Activated CD8-positive, alpha-beta memory T cell treated with anti-CD3 and anti-CD28 coated beads, Interleukin-2, amount 10 ng/mL, durations not matched to agents 7 days and 5 days (primary cell): ENCODE measurements around the gene ZC3H7B. TPM values are rescaled to one million over a fixed set of nuclear protein-coding genes. Genes with fewer than 3 reads are reported as not detected.

Source experiments
- ATAC-seq: fragments of 150-1000 bp; cut with Tn5 transposase; one replicate; pipeline ENCODE4 v1.10.0; 2021; ENCODE audit warnings: moderate library complexity
- CTCF ChIA-PET: fragments of 350-600 bp; sonication (Branson Sonifier 250); formaldehyde crosslinking; loops from one replicate; lab custom pipeline; 2021; ENCODE audit warnings: antibody characterized with exemption; lab: Charles Lee
- DNase-seq: peaks from one replicate; pipeline ENCODE4 v3.0.0-alpha.2; 2020
- H3K27ac Mint-ChIP-seq: one replicate; pipeline ENCODE4 v1.8.0; 2021; ENCODE audit warnings: mild to moderate bottlenecking, mixed read lengths
- H3K27me3 Mint-ChIP-seq: one replicate; pipeline ENCODE4 v1.8.0; 2021; ENCODE audit warnings: mixed read lengths
- H3K36me3 Mint-ChIP-seq: one replicate; pipeline ENCODE4 v1.8.0; 2021; ENCODE audit warnings: mild to moderate bottlenecking, mixed read lengths
- H3K4me1 Mint-ChIP-seq: one replicate; pipeline ENCODE4 v1.8.0; 2021; ENCODE audit warnings: mixed read lengths
- H3K4me3 Mint-ChIP-seq: one replicate; pipeline ENCODE4 v1.8.0; 2021; ENCODE audit warnings: mild to moderate bottlenecking, moderate library complexity, mixed read lengths
- H3K9me3 Mint-ChIP-seq: one replicate; pipeline ENCODE4 v1.8.0; 2022; ENCODE audit warnings: low read depth, mixed read lengths
- total RNA-seq, 2 experiments: library from RNA; stranded (reverse); gene quantifications; one replicate each; pipeline ENCODE4 v1.2.3, GENCODE V29; 2021

ZC3H7B gene
- total RNA-seq, 2 experiments from 2014 or later, result 56.3 to 62.4 TPM

GRCh38 chr22:41264408-41264941 is 36.9 kb upstream of the ZC3H7B start:
- Mint-ChIP-seq H3K4me1 (no peaks in the 10 kb centered on the region), H3K27ac (no peak overlapping the region), H3K4me3 (no peak overlapping the region), H3K36me3 (peaks cover 41% of the 10 kb centered on the region), H3K9me3 (no peaks in the 10 kb centered on the region), H3K27me3 (no peaks in the 10 kb centered on the region)
- CTCF ChIA-PET, result interaction anchor here (3.8 kb wide), 1 partner anchor 27 kb away, joined by 14 read pairs; no protein-coding TSS in a partner anchor
- DNase-seq (no peak), ATAC-seq (no peak)

- Mint-ChIP-seq H3K9me3 (no peaks in the 10 kb centered on the region), H3K27me3 (no peaks in the 10 kb centered on the region), H3K4me3 (no peak overlapping the region), H3K4me1 (no peaks in the 10 kb centered on the region), H3K36me3 (peaks cover 46% of the 10 kb centered on the region), H3K27ac (no peak overlapping the region)
- CTCF ChIA-PET, result no interaction called here
- DNase-seq (no peak), ATAC-seq (no peak)
Measured at GRCh38 chr22:41267958-41268357, 33.4 kb upstream of the ZC3H7B start.

- no peak for DNase-seq
- no peak overlapping the region for H3K27ac Mint-ChIP-seq
- CTCF ChIA-PET, result no interaction called here
- H3K9me3 Mint-ChIP-seq, result no peaks in the 10 kb centered on the region
- no peaks in the 10 kb centered on the region for H3K4me1 Mint-ChIP-seq
- no peak overlapping the region for H3K4me3 Mint-ChIP-seq
- ATAC-seq, result no peak
- H3K27me3 Mint-ChIP-seq, result no peaks in the 10 kb centered on the region
- peaks cover 55% of the 10 kb centered on the region for H3K36me3 Mint-ChIP-seq
Measured at GRCh38 chr22:41271787-41272186, 29.5 kb upstream of the ZC3H7B start.

- no peak for ATAC-seq
- Mint-ChIP-seq H3K4me1 (no peaks in the 10 kb centered on the region), H3K27me3 (no peaks in the 10 kb centered on the region), H3K36me3 (peaks cover 53% of the 10 kb centered on the region), H3K27ac (no peak overlapping the region), H3K9me3 (no peaks in the 10 kb centered on the region), H3K4me3 (no peak overlapping the region)
- CTCF ChIA-PET, result no interaction called here
- no peak for DNase-seq
Measured at GRCh38 chr22:41273128-41273527, 28.2 kb upstream of the ZC3H7B start.

GRCh38 chr22:41274856-41275255 is 26.5 kb upstream of the ZC3H7B start:
- ATAC-seq, result no peak
- H3K27ac Mint-ChIP-seq, result no peak overlapping the region
- H3K4me3 Mint-ChIP-seq, result no peak overlapping the region
- CTCF ChIA-PET, result no interaction called here
- H3K4me1 Mint-ChIP-seq, result peaks cover 2% of the 10 kb centered on the region
- DNase-seq, result no peak
- no peaks in the 10 kb centered on the region for H3K9me3 Mint-ChIP-seq
- no peaks in the 10 kb centered on the region for H3K27me3 Mint-ChIP-seq
- peaks cover 53% of the 10 kb centered on the region for H3K36me3 Mint-ChIP-seq

DNA sequence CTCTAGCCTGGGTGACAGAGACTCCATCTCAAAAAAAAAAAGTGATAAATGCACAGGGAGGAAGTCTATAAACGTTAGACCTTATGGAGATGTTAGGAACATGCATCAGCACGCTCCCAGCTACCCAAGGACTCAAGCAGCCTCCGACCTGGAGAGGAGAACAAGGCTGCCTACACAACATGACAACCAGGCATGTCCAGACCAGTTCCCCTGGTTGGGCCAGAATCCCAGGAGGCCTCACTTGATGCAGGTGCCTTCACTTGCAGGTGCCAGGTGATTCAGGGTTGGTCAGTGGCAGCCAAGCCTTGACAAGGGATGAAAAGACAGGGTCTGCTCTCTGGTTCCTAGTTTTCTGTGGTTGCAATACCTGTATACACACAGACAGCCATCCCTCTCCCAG is 21.3 kb upstream of the ZC3H7B start:
- no peak for DNase-seq
- no peaks in the 10 kb centered on the region for H3K9me3 Mint-ChIP-seq
- H3K27ac Mint-ChIP-seq, result peak overlapping the region; percentile 36
- H3K27me3 Mint-ChIP-seq, result no peaks in the 10 kb centered on the region
- peaks cover 23% of the 10 kb centered on the region for H3K4me1 Mint-ChIP-seq
- H3K36me3 Mint-ChIP-seq, result peaks cover 47% of the 10 kb centered on the region
- no peak for ATAC-seq
- no peak overlapping the region for H3K4me3 Mint-ChIP-seq
- CTCF ChIA-PET, result interaction anchor here (1.0 kb wide), 1 partner anchor 357 kb away, joined by 3 read pairs; no protein-coding TSS in a partner anchor

- DNase-seq (no peak), ATAC-seq (no peak)
- Mint-ChIP-seq H3K27ac (no peak overlapping the region), H3K9me3 (no peaks in the 10 kb centered on the region), H3K27me3 (no peaks in the 10 kb centered on the region), H3K4me1 (peaks cover 26% of the 10 kb centered on the region), H3K36me3 (peaks cover 46% of the 10 kb centered on the region), H3K4me3 (no peak overlapping the region)
- CTCF ChIA-PET, result interaction anchor here (1.0 to 2.2 kb wide), 2 partner anchors 20 to 358 kb away, joined by 3 to 5 read pairs; partner anchors contain the start of gene ZC3H7B
Measured at GRCh38 chr22:41280854-41281253, 20.5 kb upstream of the ZC3H7B start.

- peak overlapping the region; percentile 92 for H3K4me3 Mint-ChIP-seq
- ATAC-seq (no peak), DNase-seq (no peak)
- H3K27ac Mint-ChIP-seq, result peak overlapping the region; percentile 98
- CTCF ChIA-PET, result no interaction called here
- H3K27me3 Mint-ChIP-seq, result no peaks in the 10 kb centered on the region
- H3K9me3 Mint-ChIP-seq, result no peaks in the 10 kb centered on the region
- peaks cover 36% of the 10 kb centered on the region for H3K4me1 Mint-ChIP-seq
- peaks cover 26% of the 10 kb centered on the region for H3K36me3 Mint-ChIP-seq
Measured at GRCh38 chr22:41284465-41284864, 16.9 kb upstream of the ZC3H7B start.

- Mint-ChIP-seq H3K4me1 (peaks cover 36% of the 10 kb centered on the region), H3K9me3 (no peaks in the 10 kb centered on the region), H3K36me3 (peaks cover 21% of the 10 kb centered on the region), H3K27me3 (no peaks in the 10 kb centered on the region), H3K4me3 (peak overlapping the region; percentile 92), H3K27ac (peak overlapping the region; percentile 98)
- ATAC-seq, result peak; percentile 52
- peak; percentile 92 for DNase-seq
- CTCF ChIA-PET, result interaction anchor here (0.6 to 1.8 kb wide), 5 partner anchors 17 to 1303 kb away, joined by 3 to 5 read pairs (median 3); partner anchors contain the start of gene TEF
Measured at GRCh38 chr22:41285441-41285819, 15.9 kb upstream of the ZC3H7B start.

GRCh38 chr22:41285820-41286638 is 15.3 kb upstream of the ZC3H7B start, which contains the start of gene RANGAP1:
RANGAP1 (minus strand) TSS chr22:41286187; CDS start chr22:41281044, 5,143 bp downstream.
- Mint-ChIP-seq H3K4me3 (peak within 1 kb of the TSS; percentile 92), H3K27ac (peak within 1 kb of the TSS; percentile 98), H3K9me3 (no peaks in the 10 kb centered on the region), H3K4me1 (peaks cover 32% of the 10 kb centered on the region), H3K36me3 (peaks cover 18% of the 10 kb centered on the region), H3K27me3 (no peaks in the 10 kb centered on the region)
- CTCF ChIA-PET, result interaction anchor here (0.8 to 1.8 kb wide), 7 partner anchors 15 to 766 kb away, joined by 3 to 5 read pairs (median 3); partner anchors contain the start of genes TEF and ZC3H7B
- ATAC-seq, result peak; percentile 97
- DNase-seq, result peak; percentile 99

- Mint-ChIP-seq H3K27ac (peak overlapping the region; percentile 98), H3K27me3 (no peaks in the 10 kb centered on the region), H3K36me3 (peaks cover 16% of the 10 kb centered on the region), H3K4me3 (peak overlapping the region; percentile 92), H3K4me1 (peaks cover 32% of the 10 kb centered on the region), H3K9me3 (no peaks in the 10 kb centered on the region)
- ATAC-seq, result peak; percentile 20
- peak; percentile 77 for DNase-seq
- CTCF ChIA-PET, result interaction anchor here (0.8 to 1.8 kb wide), 5 partner anchors 15 to 767 kb away, joined by 3 to 5 read pairs (median 3); partner anchors contain the start of gene ZC3H7B
Measured at GRCh38 chr22:41286639-41287091, 14.7 kb upstream of the ZC3H7B start.

- Mint-ChIP-seq H3K27ac (peak overlapping the region; percentile 76), H3K4me3 (peak overlapping the region; percentile 31), H3K27me3 (no peaks in the 10 kb centered on the region), H3K36me3 (peaks cover 9% of the 10 kb centered on the region), H3K9me3 (no peaks in the 10 kb centered on the region), H3K4me1 (peaks cover 25% of the 10 kb centered on the region)
- DNase-seq (no peak), ATAC-seq (no peak)
- CTCF ChIA-PET, result interaction anchor here (1.0 to 1.7 kb wide), 2 partner anchors 13 to 51 kb away, joined by 4 to 9 read pairs; partner anchors contain the start of gene ZC3H7B
Measured at GRCh38 chr22:41288245-41288946, 12.9 kb upstream of the ZC3H7B start.

DNA sequence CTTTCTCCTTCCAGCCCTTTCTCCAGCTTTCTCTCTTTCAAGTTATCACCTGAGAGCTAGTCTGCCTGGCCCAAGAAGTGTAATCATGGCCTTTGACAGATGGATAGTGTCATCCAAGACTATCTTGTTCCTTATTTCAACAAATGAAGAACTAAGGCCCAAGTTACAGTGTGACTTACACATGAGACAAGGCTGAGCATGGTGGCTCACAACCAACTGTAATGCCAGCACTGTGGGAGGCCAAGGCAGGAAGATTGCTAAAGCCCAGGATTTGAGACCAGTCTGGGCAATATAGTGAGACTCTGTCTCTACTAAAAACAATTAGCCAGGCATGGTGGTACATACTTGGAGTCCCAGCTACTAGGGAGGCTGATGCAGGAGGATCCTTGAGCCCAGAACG is 11.7 kb upstream of the ZC3H7B start:
- CTCF ChIA-PET, result interaction anchor here (0.7 kb wide), 2 partner anchors 11 to 1328 kb away, joined by 3 to 5 read pairs; partner anchors contain the start of gene ZC3H7B
- DNase-seq (no peak), ATAC-seq (no peak)
- no peaks in the 10 kb centered on the region for H3K9me3 Mint-ChIP-seq
- no peaks in the 10 kb centered on the region for H3K27me3 Mint-ChIP-seq
- H3K4me1 Mint-ChIP-seq, result peaks cover 16% of the 10 kb centered on the region
- H3K36me3 Mint-ChIP-seq, result peaks cover 3% of the 10 kb centered on the region
- H3K4me3 Mint-ChIP-seq, result no peak overlapping the region
- H3K27ac Mint-ChIP-seq, result no peak overlapping the region
